HepG2 (cell line): ENCODE data around the gene RPH3AL.
"Not testable (repeated sequence)": the region's sequence is repeated elsewhere in the genome, so short reads cannot be mapped to it uniquely, and the experiment has no call there.

Experiments used
- DNMT3B ChIP-seq: conservative IDR thresholded peaks from 2 replicates; pipeline ENCODE4 v1.6.1; 2016; ENCODE audit warnings: missing biosample characterization, control low read depth
- E2F1 ChIP-seq: sonication (generic); formaldehyde crosslinking; IDR thresholded peaks from 2 replicates; pipeline ENCODE4 v1.5.0; 2020; ENCODE audit warnings: missing genetic modification reagents
- ELF4 ChIP-seq: sonication (generic); formaldehyde crosslinking; IDR thresholded peaks from 2 replicates; pipeline ENCODE4 v1.5.0; 2020; ENCODE audit warnings: missing genetic modification reagents, mild to moderate bottlenecking, moderate library complexity, borderline replicate concordance
- GABPA ChIP-seq, 2 experiments: IDR thresholded peaks; 2 replicates each; pipeline ENCODE4 v1.6.1; 2011 to 2016; ENCODE audit warnings: low read depth in 2 of 2, low read length in 1 of 2, missing biosample characterization in 1 of 2, missing genetic modification characterization in 1 of 2
- GABPB1 ChIP-seq: IDR thresholded peaks from 2 replicates; pipeline ENCODE4 v1.6.1; 2016; ENCODE audit warnings: mild to moderate bottlenecking, missing genetic modification reagents, moderate library complexity, missing compliant biosample characterization
- POLR2AphosphoS5 ChIP-seq: IDR thresholded peaks from 2 replicates; pipeline ENCODE4 v1.6.1; 2012; ENCODE audit warnings: low read depth, low read length
- XRCC5 ChIP-seq: fragments of 200-400 bp; formaldehyde crosslinking; optimal IDR thresholded peaks from 2 replicates; pipeline ENCODE3; 2017; ENCODE audit warnings: mild to moderate bottlenecking, low read length
- YY1 ChIP-seq: IDR thresholded peaks from 2 replicates; pipeline ENCODE4 v1.6.1; 2011; ENCODE audit warnings: low read length, low read depth, moderate library complexity, mild to moderate bottlenecking; ENCODE audit not compliant: insufficient read depth, insufficient replicate concordance
- ZNF335 ChIP-seq: sonication (generic); formaldehyde crosslinking; IDR thresholded peaks from 2 replicates; pipeline ENCODE4 v1.4.0; 2020; ENCODE audit warnings: missing genetic modification reagents
- ZNF550 ChIP-seq: sonication (generic); formaldehyde crosslinking; IDR thresholded peaks from 2 replicates; pipeline ENCODE4 v1.4.0; 2020; ENCODE audit warnings: mild to moderate bottlenecking, missing genetic modification reagents, borderline replicate concordance
- ZZZ3 ChIP-seq: sonication (generic); formaldehyde crosslinking; IDR thresholded peaks from 2 replicates; pipeline ENCODE4 v1.4.0; 2020; ENCODE audit warnings: missing genetic modification reagents, mild to moderate bottlenecking, borderline replicate concordance
- TF ChIP-seq, protein P1 (sequence below): sonication (generic); formaldehyde crosslinking; IDR thresholded peaks from 2 replicates; pipeline ENCODE4 v1.4.0; 2020; ENCODE audit warnings: missing genetic modification reagents, mild to moderate bottlenecking, borderline replicate concordance

DNA sequence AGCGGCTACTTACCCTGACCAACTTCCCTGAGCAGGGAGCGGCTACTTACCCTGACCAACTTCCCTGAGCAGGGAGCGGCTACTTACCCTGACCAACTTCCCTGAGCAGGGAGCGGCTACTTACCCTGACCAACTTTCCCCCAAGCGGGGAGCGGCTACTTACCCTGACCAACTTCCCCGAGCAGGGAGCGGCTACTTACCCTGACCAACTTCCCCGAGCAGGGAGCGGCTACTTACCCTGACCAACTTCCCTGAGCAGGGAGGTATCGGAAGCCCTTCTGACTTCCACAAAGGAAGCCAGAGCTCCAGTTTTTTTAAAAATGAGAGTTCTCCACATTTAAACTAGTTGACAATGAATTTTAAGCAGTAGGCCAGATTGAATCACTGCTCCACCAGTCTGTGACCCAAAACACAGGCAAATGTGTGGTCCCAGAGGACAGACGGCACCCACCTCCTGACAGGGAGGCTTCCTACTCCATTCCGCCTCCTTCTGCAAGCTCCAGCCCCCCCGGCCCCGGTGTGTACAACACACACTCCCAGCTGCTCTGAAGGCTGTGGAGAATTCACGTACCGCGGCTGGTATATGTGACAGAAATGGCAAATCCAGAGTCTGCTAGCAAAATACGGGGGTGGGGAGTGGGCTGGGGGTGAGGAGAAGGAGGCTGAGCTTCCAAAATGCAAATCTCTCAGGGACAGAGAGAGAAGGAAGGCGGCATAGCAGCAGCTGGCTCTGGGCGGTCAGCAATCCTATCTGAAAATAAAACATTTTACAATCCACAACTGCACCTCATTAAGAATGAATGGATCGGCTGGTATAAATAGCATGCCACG is 118.2 kb downstream of the RPH3AL start:
- not testable (repeated sequence) for TF ChIP-seq ELF4; E2F1 (CRISPR knock-in tag); GABPB1; ZNF550 (CRISPR knock-in tag); ZNF335 (CRISPR knock-in tag); DNMT3B; POLR2AphosphoS5; GABPA (IDR thresholded peaks at IDR 0.05; ENCODE audit: low read depth, low read length); GABPA (CRISPR knock-in tag; IDR thresholded peaks at IDR 0.05; ENCODE audit: low read depth); XRCC5; YY1; ZZZ3 (CRISPR knock-in tag)
- TF ChIP-seq, protein P1, sequence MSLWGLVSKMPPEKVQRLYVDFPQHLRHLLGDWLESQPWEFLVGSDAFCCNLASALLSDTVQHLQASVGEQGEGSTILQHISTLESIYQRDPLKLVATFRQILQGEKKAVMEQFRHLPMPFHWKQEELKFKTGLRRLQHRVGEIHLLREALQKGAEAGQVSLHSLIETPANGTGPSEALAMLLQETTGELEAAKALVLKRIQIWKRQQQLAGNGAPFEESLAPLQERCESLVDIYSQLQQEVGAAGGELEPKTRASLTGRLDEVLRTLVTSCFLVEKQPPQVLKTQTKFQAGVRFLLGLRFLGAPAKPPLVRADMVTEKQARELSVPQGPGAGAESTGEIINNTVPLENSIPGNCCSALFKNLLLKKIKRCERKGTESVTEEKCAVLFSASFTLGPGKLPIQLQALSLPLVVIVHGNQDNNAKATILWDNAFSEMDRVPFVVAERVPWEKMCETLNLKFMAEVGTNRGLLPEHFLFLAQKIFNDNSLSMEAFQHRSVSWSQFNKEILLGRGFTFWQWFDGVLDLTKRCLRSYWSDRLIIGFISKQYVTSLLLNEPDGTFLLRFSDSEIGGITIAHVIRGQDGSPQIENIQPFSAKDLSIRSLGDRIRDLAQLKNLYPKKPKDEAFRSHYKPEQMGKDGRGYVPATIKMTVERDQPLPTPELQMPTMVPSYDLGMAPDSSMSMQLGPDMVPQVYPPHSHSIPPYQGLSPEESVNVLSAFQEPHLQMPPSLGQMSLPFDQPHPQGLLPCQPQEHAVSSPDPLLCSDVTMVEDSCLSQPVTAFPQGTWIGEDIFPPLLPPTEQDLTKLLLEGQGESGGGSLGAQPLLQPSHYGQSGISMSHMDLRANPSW (CRISPR knock-in tag): not testable (repeated sequence)
